ENCODE results near the gene CHST11.

The CHST11 gene

DNA sequence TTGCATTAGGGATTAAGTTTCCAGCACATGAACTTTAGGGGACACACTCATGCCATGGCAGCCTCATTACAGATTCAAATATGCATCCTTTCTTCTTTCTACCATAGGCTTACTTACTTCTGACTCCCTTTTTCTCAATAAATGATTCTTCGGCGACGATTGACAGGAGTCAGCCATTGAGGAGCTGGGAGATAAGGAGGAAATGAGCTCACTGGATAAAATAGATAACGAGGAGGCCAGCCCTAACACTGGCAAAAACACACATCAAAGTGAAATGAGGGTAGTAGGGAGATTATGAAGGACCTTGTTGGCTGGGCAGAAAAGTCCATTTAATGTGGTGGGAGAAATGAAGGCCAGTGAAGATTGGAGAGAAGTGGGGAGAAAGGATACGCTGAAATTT lies 329.1 kb downstream of the CHST11 start (continued):
- TF ChIP-seq SP2 (tag by site-specific recombination; IDR thresholded peaks at IDR 0.05), result no peak

DNA sequence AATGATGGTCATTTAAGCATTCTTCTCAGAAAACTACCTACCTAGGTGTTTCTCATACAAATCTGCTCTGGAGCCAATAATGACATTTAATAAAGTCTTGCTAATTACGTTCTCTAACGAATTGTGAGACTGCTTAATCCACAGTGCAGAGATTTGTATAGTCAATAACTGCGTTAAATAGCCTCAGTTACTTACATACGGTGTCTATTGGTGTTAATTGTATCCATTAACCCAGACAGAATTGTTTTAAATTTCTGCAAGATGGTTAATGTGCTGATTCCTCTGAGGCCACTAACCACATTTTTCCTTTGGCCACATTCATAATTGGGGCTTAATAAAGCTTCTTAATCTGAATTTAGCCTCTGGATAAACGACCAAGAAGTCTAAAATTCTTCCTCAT lies 329.6 kb downstream of the CHST11 start:
- H3K36me3 ChIP-seq (ENCODE audit: control insufficient read depth in 2 of 2, insufficient read depth in 1 of 2, low read length in 2 of 2), result no peaks in the 10 kb centered on the region
- no peaks in the 10 kb centered on the region for H3K4me1 ChIP-seq (ENCODE audit: control insufficient read depth, insufficient read depth, low read length)
- H3K27ac ChIP-seq (ENCODE audit: extremely low read depth, low read depth, low read length), result no peak overlapping the region
- TF ChIP-seq ZNF2 (tag by site-specific recombination; IDR thresholded peaks at IDR 0.05), result no peak
- no peak for TF ChIP-seq ZNF514 (tag by site-specific recombination; IDR thresholded peaks at IDR 0.05)
- TF ChIP-seq ZNF248 (tag by site-specific recombination; IDR thresholded peaks at IDR 0.05), result no peak
- no peak for TF ChIP-seq ZNF132 (tag by site-specific recombination; IDR thresholded peaks at IDR 0.05; ENCODE audit: borderline replicate concordance)
- H3K9me3 ChIP-seq (ENCODE audit: control insufficient read depth, insufficient read depth, low read depth, low read length), result no peaks in the 10 kb centered on the region
- ChIA-PET POLR2A (no interaction called here), CTCF (no interaction called here)
- H3K4me3 ChIP-seq (ENCODE audit: low read depth, low read length), result no peak overlapping the region

DNA sequence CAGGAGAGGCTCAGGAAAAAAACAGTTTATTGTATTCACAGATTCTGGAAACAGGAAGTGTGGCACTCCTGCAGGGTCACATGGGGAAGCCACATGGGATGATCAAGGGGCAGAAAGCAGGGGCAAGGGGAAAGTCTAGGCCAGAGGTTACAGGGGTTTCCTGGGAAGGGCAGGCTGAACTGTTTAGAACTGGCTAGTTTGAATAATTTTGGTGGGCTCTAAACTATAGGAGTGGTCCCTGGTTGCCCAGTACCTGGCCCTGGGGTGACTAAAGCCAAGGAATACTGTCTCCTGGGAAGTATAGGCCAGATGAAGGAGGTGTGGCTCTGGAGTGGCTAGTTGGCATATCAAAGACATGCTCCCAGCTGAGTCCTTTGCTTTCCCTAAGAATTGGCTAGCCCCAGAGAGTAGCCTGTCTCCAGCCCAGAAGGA lies 332.1 kb downstream of the CHST11 start:
- Histone ChIP-seq H3K4me3 (ENCODE audit: low read depth, low read length) (no peak overlapping the region), H3K9me3 (ENCODE audit: control insufficient read depth, insufficient read depth, low read depth, low read length) (no peaks in the 10 kb centered on the region), H3K36me3 (ENCODE audit: control insufficient read depth in 2 of 2, insufficient read depth in 1 of 2, low read length in 2 of 2) (no peaks in the 10 kb centered on the region), H3K27ac (ENCODE audit: extremely low read depth, low read depth, low read length) (no peak overlapping the region), H3K4me1 (ENCODE audit: control insufficient read depth, insufficient read depth, low read length) (no peaks in the 10 kb centered on the region)
- TF ChIP-seq ZBTB20 (tag by site-specific recombination; IDR thresholded peaks at IDR 0.05), result no peak
- TF ChIP-seq ZNF335 (tag by site-specific recombination; conservative IDR thresholded peaks at IDR 0.05), result no peak
- TF ChIP-seq ZNF248 (tag by site-specific recombination; IDR thresholded peaks at IDR 0.05), result no peak
- no peak for TF ChIP-seq ZNF324 (tag by site-specific recombination; IDR thresholded peaks at IDR 0.05)
- TF ChIP-seq, protein P1, sequence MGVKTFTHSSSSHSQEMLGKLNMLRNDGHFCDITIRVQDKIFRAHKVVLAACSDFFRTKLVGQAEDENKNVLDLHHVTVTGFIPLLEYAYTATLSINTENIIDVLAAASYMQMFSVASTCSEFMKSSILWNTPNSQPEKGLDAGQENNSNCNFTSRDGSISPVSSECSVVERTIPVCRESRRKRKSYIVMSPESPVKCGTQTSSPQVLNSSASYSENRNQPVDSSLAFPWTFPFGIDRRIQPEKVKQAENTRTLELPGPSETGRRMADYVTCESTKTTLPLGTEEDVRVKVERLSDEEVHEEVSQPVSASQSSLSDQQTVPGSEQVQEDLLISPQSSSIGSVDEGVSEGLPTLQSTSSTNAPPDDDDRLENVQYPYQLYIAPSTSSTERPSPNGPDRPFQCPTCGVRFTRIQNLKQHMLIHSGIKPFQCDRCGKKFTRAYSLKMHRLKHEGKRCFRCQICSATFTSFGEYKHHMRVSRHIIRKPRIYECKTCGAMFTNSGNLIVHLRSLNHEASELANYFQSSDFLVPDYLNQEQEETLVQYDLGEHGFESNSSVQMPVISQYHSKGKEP (tag by site-specific recombination; IDR thresholded peaks at IDR 0.05), result no peak
- ChIA-PET CTCF (interaction anchor here (0.6 kb wide), 1 partner anchor 593 kb away, joined by 5 read pairs; no protein-coding TSS in a partner anchor), POLR2A (interaction anchor here (0.8 kb wide), 1 partner anchor 21 kb away, joined by 8 read pairs; no protein-coding TSS in a partner anchor)

DNA sequence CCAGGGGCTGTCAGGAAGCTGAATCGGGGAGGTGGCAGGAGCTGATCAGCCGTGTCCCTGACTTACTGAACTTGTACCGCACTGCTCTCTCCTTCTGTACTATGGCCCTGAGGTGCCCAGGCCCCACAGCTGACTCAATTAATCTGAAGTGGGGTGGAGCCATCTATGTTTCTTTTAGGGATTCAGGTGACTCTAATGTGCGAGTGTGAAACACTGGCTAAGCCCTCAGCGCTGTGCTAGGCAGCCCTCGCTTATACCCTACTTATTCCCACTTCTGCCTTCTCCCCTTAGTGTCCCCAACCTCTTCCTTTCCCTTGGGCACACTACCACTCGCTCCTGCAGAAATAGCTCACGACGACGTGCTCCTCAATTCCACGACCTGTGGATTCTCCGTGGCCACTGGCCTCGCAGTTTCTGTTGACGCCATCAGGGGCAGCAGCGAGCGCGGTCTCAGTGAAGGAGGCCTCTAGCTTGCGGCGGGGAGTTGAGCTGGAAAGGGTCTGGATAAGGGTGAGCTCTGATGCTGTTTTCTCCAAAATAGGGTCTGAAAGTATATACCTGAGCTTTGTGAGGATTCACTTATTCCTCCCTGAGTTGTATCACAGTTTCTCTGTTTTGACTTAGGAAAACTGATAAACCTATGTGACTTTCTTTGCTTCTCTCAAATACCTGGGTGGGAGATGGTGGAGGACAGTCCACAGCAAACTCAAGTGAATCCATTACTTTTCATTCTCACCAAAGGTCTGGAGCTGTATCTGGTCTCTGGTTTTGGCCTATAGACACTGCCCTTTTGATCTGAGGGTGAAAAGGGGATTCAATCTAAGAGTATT lies 333.8 kb downstream of the CHST11 start:
- CTCF ChIA-PET, result interaction anchor here (0.7 to 1.5 kb wide), 10 partner anchors 9 to 409 kb away, joined by 3 to 11 read pairs (median 4); no protein-coding TSS in a partner anchor
- no peak overlapping the region for H3K4me3 ChIP-seq (ENCODE audit: low read depth, low read length)
- POLR2A ChIA-PET, result no interaction called here
- TF ChIP-seq ZFP41 (tag by site-specific recombination; IDR thresholded peaks at IDR 0.05; ENCODE audit: borderline replicate concordance), result no peak
- TF ChIP-seq MEIS1 (CRISPR knock-in tag; IDR thresholded peaks at IDR 0.05; ENCODE audit: borderline replicate concordance), result no peak
- TF ChIP-seq, protein P2, sequence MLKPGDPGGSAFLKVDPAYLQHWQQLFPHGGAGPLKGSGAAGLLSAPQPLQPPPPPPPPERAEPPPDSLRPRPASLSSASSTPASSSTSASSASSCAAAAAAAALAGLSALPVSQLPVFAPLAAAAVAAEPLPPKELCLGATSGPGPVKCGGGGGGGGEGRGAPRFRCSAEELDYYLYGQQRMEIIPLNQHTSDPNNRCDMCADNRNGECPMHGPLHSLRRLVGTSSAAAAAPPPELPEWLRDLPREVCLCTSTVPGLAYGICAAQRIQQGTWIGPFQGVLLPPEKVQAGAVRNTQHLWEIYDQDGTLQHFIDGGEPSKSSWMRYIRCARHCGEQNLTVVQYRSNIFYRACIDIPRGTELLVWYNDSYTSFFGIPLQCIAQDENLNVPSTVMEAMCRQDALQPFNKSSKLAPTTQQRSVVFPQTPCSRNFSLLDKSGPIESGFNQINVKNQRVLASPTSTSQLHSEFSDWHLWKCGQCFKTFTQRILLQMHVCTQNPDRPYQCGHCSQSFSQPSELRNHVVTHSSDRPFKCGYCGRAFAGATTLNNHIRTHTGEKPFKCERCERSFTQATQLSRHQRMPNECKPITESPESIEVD (tag by site-specific recombination; IDR thresholded peaks at IDR 0.05), result no peak
- no peak for TF ChIP-seq ZNF610 (tag by site-specific recombination; IDR thresholded peaks at IDR 0.05; ENCODE audit: borderline replicate concordance)
- TF ChIP-seq SETDB1 (IDR thresholded peaks at IDR 0.05; ENCODE audit: insufficient read length, low read length), result no peak
- TF ChIP-seq ZNF366 (tag by site-specific recombination; conservative IDR thresholded peaks at IDR 0.05), result no peak
- TF ChIP-seq, protein P3, sequence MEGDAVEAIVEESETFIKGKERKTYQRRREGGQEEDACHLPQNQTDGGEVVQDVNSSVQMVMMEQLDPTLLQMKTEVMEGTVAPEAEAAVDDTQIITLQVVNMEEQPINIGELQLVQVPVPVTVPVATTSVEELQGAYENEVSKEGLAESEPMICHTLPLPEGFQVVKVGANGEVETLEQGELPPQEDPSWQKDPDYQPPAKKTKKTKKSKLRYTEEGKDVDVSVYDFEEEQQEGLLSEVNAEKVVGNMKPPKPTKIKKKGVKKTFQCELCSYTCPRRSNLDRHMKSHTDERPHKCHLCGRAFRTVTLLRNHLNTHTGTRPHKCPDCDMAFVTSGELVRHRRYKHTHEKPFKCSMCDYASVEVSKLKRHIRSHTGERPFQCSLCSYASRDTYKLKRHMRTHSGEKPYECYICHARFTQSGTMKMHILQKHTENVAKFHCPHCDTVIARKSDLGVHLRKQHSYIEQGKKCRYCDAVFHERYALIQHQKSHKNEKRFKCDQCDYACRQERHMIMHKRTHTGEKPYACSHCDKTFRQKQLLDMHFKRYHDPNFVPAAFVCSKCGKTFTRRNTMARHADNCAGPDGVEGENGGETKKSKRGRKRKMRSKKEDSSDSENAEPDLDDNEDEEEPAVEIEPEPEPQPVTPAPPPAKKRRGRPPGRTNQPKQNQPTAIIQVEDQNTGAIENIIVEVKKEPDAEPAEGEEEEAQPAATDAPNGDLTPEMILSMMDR (tag by site-specific recombination; IDR thresholded peaks at IDR 0.05), result peak; percentile 48; the same call in 1 of the 2 replicates
- no peak for TF ChIP-seq ZNF211 (tag by site-specific recombination; IDR thresholded peaks at IDR 0.05; ENCODE audit: low read depth)
- no peak for TF ChIP-seq MZF1 (tag by site-specific recombination; IDR thresholded peaks at IDR 0.05; ENCODE audit: borderline replicate concordance)
- no peak for TF ChIP-seq ZBTB21 (tag by site-specific recombination; IDR thresholded peaks at IDR 0.05)
- peak; percentile 83; the same call in 1 of the 2 replicates for TF ChIP-seq SCRT1 (tag by site-specific recombination; IDR thresholded peaks at IDR 0.05; ENCODE audit: borderline replicate concordance)
- TF ChIP-seq SCRT2 (tag by site-specific recombination; IDR thresholded peaks at IDR 0.05), result peak; percentile 92
- TF ChIP-seq KLF10 (tag by site-specific recombination; IDR thresholded peaks at IDR 0.05), result no peak

More for the DNA sequence above, 333.8 kb downstream of the CHST11 start:
- H3K9me3 ChIP-seq (ENCODE audit: control insufficient read depth, insufficient read depth, low read depth, low read length), result no peaks in the 10 kb centered on the region
- no peaks in the 10 kb centered on the region for H3K4me1 ChIP-seq (ENCODE audit: control insufficient read depth, insufficient read depth, low read length)
- H3K36me3 ChIP-seq (ENCODE audit: control insufficient read depth in 2 of 2, insufficient read depth in 1 of 2, low read length in 2 of 2), result no peaks in the 10 kb centered on the region
- no peak overlapping the region for H3K27ac ChIP-seq (ENCODE audit: extremely low read depth, low read depth, low read length)

All from HEK293 (cell line).